ENCODE data around the gene MTFR1L. TPM values are rescaled to one million over a fixed set of nuclear protein-coding genes. Genes with fewer than 3 reads are reported as not detected.
"Not testable (repeated sequence)": the region's sequence is repeated elsewhere in the genome, so short reads cannot be mapped to it uniquely, and the experiment has no call there.

The MTFR1L gene
- total RNA-seq, 2 donors from 2014 or later, result 39.7 to 56.4 TPM

GRCh38 chr1:25836695-25837094 is 16.9 kb downstream of the MTFR1L start:
- H3K36me3 ChIP-seq (replicated peaks in 1 of 2; ENCODE audit: insufficient read depth in 1 of 2, low read depth in 2 of 2), result no peaks in the 10 kb centered on the region
- intact Hi-C loops (cut with DNase I), result loop anchor here (10.0 kb wide), 1 partner anchor 168 kb away; no protein-coding TSS in a partner anchor
- H3K27me3 ChIP-seq, result no peaks in the 10 kb centered on the region
- no peaks in the 10 kb centered on the region for H3K9me3 ChIP-seq
- ATAC-seq (no peak), DNase-seq (no peak)
- 64 to 72% methylated on average over 3 of the region's 3 CpGs for WGBS, 2 donors
- peak overlapping the region in 2 of 4 donors; percentile 13 to 52 for H3K27ac ChIP-seq
- no peak overlapping the region for H3K4me3 ChIP-seq
- H3K4me1 ChIP-seq, result peaks cover 20% of the 10 kb centered on the region
- no peak for TF ChIP-seq POLR2A (IDR thresholded peaks at IDR 0.05)
- no peak for TF ChIP-seq CTCF (IDR thresholded peaks at IDR 0.05)

- H3K27me3 ChIP-seq, result no peaks in the 10 kb centered on the region
- DNase-seq, result peak in 1 of 4 donors; percentile 59
- peak; percentile 93 for ATAC-seq
- H3K4me3 ChIP-seq, result no peak overlapping the region
- TF ChIP-seq POLR2A (IDR thresholded peaks at IDR 0.05), result no peak
- peak; percentile 38 to 81 (median 73) for TF ChIP-seq CTCF (IDR thresholded peaks at IDR 0.05)
- WGBS, 2 donors, result 48 to 85% methylated on average over 1 of the region's 1 CpG
- H3K9me3 ChIP-seq, result no peaks in the 10 kb centered on the region
- no peaks in the 10 kb centered on the region for H3K36me3 ChIP-seq (replicated peaks in 1 of 2; ENCODE audit: insufficient read depth in 1 of 2, low read depth in 2 of 2)
- peaks cover 14% of the 10 kb centered on the region for H3K4me1 ChIP-seq
- peak overlapping the region in 3 of 4 donors; percentile 13 to 52 (median 26) for H3K27ac ChIP-seq
- intact Hi-C loops (cut with DNase I), result loop anchor here (10.0 kb wide), 1 partner anchor 167 kb away; no protein-coding TSS in a partner anchor
Observed at GRCh38 chr1:25837262-25837875, 17.6 kb downstream of the MTFR1L start.

GRCh38 chr1:25839808-25840207 is 20.1 kb downstream of the MTFR1L start:
- not testable (repeated sequence) for H3K27ac ChIP-seq; H3K27me3 ChIP-seq; H3K4me3 ChIP-seq; H3K4me1 ChIP-seq; H3K9me3 ChIP-seq; ATAC-seq; DNase-seq; H3K36me3 ChIP-seq (replicated peaks in 1 of 2; ENCODE audit: insufficient read depth in 1 of 2, low read depth in 2 of 2)
- WGBS, 2 donors, result 93 to 99% methylated on average over 4 of the region's 4 CpGs
- intact Hi-C loops (cut with DNase I), result loop anchor here (10.0 kb wide), 1 partner anchor 165 kb away; no protein-coding TSS in a partner anchor

- no peaks in the 10 kb centered on the region for H3K36me3 ChIP-seq (replicated peaks in 1 of 2; ENCODE audit: insufficient read depth in 1 of 2, low read depth in 2 of 2)
- TF ChIP-seq CTCF (IDR thresholded peaks at IDR 0.05) (no peak), POLR2A (IDR thresholded peaks at IDR 0.05) (no peak)
- no peaks in the 10 kb centered on the region for H3K4me1 ChIP-seq
- no peaks in the 10 kb centered on the region for H3K27me3 ChIP-seq
- ATAC-seq (no peak), DNase-seq (no peak)
- no peak overlapping the region for H3K27ac ChIP-seq
- 83 to 88% methylated on average over 3 of the region's 3 CpGs for WGBS, 2 donors
- no peak overlapping the region for H3K4me3 ChIP-seq
- H3K9me3 ChIP-seq, result no peaks in the 10 kb centered on the region
- intact Hi-C loops (cut with DNase I), result no loop called here
Observed at GRCh38 chr1:25843483-25843882, 23.7 kb downstream of the MTFR1L start.

GRCh38 chr1:25844536-25845337 is 25.0 kb downstream of the MTFR1L start:
- ATAC-seq, result no peak
- Histone ChIP-seq H3K36me3 (replicated peaks in 1 of 2; ENCODE audit: insufficient read depth in 1 of 2, low read depth in 2 of 2) (no peaks in the 10 kb centered on the region), H3K27ac (no peak overlapping the region), H3K4me3 (no peak overlapping the region), H3K27me3 (no peaks in the 10 kb centered on the region), H3K9me3 (no peaks in the 10 kb centered on the region), H3K4me1 (no peaks in the 10 kb centered on the region)
- no peak for TF ChIP-seq CTCF (IDR thresholded peaks at IDR 0.05)
- intact Hi-C loops (cut with DNase I), result no loop called here
- WGBS, 2 donors, result 69 to 79% methylated on average over 3 of the region's 3 CpGs
- DNase-seq, result no peak
